GM18907 (cell line): ENCODE measurements around the gene OTOA.
A peak's percentile ranks its signal among the peaks of the same experiment; 100 is the strongest.
"Not testable (repeated sequence)": the region's sequence is repeated elsewhere in the genome, so short reads cannot be mapped to it uniquely, and the experiment has no call there.

ENCODE experiments used
- ATAC-seq: cut with Tn5 transposase; IDR thresholded peaks from one replicate; pipeline ENCODE4 v1.9.1; 2021; ENCODE audit warnings: mild to moderate bottlenecking, moderate library complexity; ENCODE audit not compliant: unreplicated experiment

OTOA gene

GRCh38 chr16:21639493-21639892 lies 24.3 kb upstream of the OTOA start:
- ATAC-seq = no peak

GRCh38 chr16:21641916-21642315 lies 21.9 kb upstream of the OTOA start:
- no peak for ATAC-seq

- no peak for ATAC-seq
These were observed 20.9 kb upstream of the OTOA start for GRCh38 chr16:21642861-21643260.

DNA sequence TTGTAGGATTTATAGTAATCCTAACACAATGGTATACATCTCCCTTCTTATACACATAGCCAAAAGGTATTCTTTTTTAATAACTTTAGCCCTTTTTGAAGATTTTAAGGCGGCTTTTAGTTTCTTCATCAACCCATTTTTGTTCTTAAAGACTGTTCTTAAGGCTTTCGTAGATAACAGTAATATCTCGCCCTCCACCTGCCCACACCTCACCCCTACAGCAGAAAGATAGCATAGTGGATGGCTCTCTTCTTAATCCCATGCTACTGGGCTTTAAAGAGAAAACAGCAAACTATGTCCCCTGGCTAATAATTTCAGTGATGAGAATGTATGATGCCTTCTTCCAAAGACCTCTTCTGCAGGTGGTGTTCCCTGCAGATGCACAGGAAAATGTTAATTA lies 20.0 kb upstream of the OTOA start:
- ATAC-seq = no peak

- ATAC-seq = no peak
These were observed 19.1 kb upstream of the OTOA start for GRCh38 chr16:21644674-21645073.

DNA sequence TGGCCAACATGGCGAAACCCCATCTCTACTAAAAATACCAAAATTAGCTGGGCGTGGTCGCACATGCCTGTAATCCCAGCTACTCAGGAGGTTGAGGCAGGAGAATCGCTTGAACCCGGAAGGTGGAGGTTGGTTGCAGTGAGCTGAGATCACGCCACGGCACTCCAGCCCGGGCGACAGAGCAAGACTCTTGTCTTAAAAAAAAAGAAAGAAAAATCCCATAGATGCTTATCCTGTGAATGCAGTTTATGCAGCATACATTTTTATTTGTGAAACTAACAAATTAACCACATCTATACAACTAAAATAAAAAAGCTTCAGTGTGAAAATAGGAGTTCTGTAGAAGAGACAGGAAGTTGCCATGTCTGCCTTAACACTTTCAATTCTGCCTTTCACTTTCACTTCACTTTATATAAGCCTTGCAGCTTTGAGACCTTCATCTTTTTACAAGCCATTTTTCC lies 18.5 kb upstream of the OTOA start:
- ATAC-seq = peak; percentile 37

GRCh38 chr16:21646091-21646490 lies 17.7 kb upstream of the OTOA start:
- ATAC-seq = no peak

DNA sequence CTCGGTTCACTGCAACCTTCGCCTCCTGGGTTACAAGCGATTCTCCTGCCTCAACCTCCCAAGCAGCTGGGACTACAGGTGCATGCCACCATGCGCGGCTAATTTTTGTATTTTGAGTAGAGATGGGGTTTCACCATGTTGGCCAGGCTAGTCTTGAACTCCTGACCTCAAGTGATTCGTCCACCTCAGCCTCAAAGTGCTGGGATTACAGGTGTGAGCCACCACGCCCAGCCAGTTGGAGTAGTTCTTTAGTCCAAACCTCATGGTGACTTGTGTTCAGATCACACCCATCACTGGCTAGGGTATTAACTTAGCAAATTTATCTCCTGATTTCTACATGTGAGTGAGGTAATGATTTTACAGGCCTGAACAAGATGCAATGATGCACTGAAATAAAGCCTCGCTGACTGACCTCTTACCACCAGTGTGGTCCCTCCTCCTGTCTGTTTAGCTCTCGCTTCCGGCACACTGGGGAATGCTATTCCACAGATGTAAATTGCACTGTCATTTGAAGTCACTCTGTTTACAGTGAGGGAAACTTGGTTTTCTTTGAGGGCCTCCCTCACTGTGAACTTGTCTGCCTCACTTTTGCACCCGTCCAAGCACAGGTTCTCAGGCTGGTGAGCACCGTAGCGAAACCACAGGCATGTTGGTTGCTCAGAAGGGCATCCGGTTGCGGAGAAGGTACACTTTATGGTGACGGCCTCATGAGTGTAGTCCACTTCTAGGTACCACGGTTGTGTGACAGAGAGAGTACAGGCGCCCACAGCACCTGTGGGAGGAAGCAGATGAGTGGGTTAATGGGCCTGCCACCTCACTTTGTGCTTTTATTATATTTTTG lies 16.8 kb upstream of the OTOA start:
- ATAC-seq = peak; percentile 91

- peak; percentile 22 for ATAC-seq
These were observed 16.1 kb upstream of the OTOA start for GRCh38 chr16:21647562-21648164.

GRCh38 chr16:21649826-21650406 lies 13.9 kb upstream of the OTOA start:
- not testable (repeated sequence) for ATAC-seq

- ATAC-seq = no peak
These were observed 13.2 kb upstream of the OTOA start for GRCh38 chr16:21650521-21650920.

DNA sequence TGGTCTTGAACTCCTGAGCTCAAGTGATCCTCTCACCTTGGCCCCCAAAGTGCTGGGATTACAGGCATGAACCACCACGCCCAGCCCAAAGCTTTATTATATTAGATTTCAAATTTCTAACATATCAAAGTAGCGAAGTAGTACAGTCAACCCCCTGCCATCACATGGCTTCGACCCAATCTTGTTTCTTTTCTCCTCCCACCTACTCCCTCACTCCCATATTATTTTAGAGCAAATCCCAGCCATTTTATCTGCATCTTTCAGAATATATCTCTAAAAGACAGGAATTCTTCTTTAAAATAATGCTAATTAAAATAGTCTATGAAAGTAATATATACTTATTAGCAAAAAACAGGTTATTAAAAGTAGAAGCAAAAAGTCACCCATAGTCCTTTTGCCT lies 12.3 kb upstream of the OTOA start:
- no peak for ATAC-seq

- ATAC-seq = no peak
These were observed 11.3 kb upstream of the OTOA start, which contains the start of gene IGSF6 for GRCh38 chr16:21652453-21652852. TSS of gene IGSF6 (minus strand) at chr16:21652608. CDS start at chr16:21652598, 10 bp downstream.

DNA sequence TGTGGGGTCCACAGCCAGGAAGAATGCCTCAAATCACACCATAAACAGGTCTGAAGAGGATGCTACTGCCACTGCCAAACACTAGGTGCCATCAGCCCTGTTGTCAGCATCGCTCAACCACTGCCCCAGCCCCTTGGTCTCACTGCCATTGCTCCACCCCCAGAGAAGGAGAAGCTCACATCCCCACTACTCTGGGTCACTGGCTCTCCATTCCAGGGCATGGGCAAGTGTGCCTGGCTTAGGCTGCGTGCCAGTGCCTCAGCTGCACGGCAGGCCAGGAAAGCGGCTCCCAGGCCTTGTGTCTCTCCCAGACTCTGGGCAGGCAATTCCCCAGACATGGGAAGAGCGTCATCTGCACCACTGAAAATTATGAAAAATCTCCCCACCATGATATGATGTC lies 10.2 kb upstream of the OTOA start:
- no peak for ATAC-seq

GRCh38 chr16:21654466-21654865 lies 9.3 kb upstream of the OTOA start:
- ATAC-seq = no peak

GRCh38 chr16:21654881-21655280 lies 8.9 kb upstream of the OTOA start:
- ATAC-seq = no peak

DNA sequence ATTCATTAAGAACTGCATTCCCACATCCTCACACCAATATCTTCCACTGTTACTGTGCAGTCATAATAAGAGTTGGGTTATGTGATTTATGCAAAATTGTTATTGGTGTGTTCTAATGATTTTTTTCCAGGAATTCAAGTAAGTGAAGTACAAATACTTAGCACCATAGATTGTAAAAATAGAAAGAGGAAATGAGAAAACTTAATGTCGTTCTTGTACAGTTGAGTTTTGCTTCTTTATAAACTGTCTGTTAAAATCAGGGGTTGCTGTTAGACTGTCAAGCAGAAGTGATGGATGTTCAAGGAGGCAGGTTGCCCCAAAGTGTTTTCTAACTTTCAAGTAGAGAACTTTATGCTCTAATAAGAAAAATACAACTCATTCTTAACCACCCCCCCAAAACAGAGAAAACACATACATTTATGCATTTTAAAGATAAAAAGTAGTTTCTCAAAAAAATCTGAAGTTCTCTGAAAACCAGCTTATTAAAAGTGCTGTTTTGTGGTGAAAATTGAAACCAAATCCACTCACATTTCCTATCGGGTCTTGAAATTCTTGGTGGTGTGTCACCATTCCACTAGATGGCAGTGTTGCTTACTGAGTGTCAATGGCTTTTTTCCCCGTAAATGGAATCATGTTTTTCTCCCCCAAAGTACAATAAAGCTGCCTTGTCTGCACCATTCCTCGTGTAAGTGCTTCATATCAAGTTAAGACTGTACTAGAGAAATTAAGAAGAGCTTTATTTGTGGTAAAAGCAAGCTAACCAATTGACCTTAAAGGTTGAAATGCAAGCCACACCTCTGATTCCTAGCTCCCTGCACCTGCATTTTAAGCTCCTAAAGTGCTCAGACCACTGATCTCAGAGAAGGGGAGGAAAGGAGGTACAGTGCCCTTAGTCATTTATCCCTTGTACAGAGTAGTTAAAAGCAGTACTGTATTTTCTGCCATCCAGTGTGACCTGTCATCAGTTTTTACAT lies 6.7 kb upstream of the OTOA start:
- ATAC-seq = no peak

GRCh38 chr16:21659124-21659523 lies 4.6 kb upstream of the OTOA start:
- ATAC-seq = no peak

DNA sequence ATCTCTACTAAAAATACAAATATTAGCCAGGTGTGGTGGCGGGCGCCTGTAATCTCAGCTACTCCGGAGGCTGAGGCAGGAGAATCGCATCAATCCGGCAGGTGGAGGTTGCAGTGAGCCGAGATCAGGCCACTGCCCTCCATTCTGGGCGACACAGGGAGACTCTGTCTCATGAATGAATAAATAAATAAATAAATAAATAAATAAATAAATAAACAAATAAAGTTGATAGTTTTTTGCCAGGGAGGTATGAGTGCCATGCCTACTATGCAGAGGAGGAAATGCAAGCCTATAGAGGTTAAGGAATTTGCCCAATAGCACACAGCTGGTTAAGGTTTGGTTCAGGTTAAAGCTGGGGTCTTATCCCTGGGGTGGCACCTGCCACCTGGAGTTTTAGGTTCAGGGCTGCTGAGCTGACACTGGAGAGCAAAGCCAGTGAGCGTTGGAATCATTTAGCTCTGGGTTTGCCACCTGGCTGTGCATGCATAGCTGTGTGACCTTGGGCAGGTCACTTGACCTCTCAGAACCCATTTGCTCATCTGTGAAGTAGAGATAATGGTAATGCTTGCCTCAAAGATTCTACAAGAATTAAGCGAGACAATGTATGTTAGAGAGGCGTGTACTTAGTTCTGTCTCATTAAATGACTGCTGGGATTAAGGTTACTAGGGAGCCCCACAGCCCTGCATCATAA lies 1.2 kb downstream of the OTOA start:
- ATAC-seq = no peak

DNA sequence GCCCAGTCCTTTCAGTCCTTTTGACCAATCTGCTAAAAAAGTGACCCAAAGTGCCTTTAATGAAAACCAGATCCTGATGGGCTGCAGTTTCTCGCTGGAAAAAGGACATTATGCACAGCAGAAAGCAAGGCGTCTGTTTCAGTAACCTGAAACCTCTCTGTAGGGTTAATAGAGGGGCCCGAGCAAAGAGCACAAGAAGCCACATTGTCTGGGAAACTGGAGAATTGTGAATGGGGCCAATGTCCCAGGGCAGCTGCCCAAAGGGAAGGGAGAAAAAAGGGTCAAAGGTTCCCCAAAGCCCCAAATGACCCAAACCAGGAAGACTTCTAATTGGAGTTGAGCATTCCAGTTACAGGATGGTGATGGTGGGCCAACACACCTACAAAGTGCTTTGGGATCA lies 3.0 kb downstream of the OTOA start:
- ATAC-seq = no peak
